Psoas muscle (tissue), 8 donors: ENCODE results near the gene EEPD1. TPM values are rescaled to one million over a fixed set of nuclear protein-coding genes. Genes with fewer than 3 reads are reported as not detected.

Experiments used
- ATAC-seq, 4 donors: fragments of 200-7000 bp; cut with Tn5 transposase; one replicate each; pipeline ENCODE4 v1.9.1; 2020; ENCODE audit warnings: moderate library complexity in 3 of 4, mild to moderate bottlenecking in 2 of 4
- DNase-seq, 2 donors: peaks; one replicate each; pipeline ENCODE4 v3.0.0-alpha.2; 2020
- H3K27ac ChIP-seq: fragments of 200-600 bp; one replicate; pipeline ENCODE4 v1.8.0; 2022
- H3K27me3 ChIP-seq, 3 donors: fragments of 200-600 bp in 1 of 3; one replicate each; pipeline versions ENCODE4 v1.6.1 to v1.8.0; 2013 to 2022; ENCODE audit warnings: low read length in 2 of 3, mild to moderate bottlenecking in 2 of 3, moderate library complexity in 1 of 3; ENCODE audit not compliant: insufficient read depth in 3 of 3
- H3K36me3 ChIP-seq, 2 donors: fragments of 200-600 bp in 1 of 2; one replicate each; pipeline versions ENCODE4 v1.6.1 to v1.8.0; 2013 to 2022; ENCODE audit warnings: low read depth in 1 of 2, mild to moderate bottlenecking in 1 of 2, moderate library complexity in 1 of 2; ENCODE audit not compliant: insufficient read depth in 1 of 2
- H3K4me1 ChIP-seq: fragments of 200-600 bp; one replicate; pipeline ENCODE4 v1.8.0; 2022
- H3K4me3 ChIP-seq: fragments of 200-600 bp; one replicate; pipeline ENCODE4 v1.8.0; 2022; ENCODE audit warnings: mild to moderate bottlenecking
- H3K9me3 ChIP-seq: fragments of 200-600 bp; one replicate; pipeline ENCODE4 v1.8.0; 2022
- CTCF ChIP-seq: fragments of 200-600 bp; IDR thresholded peaks from one replicate; pipeline ENCODE4 v1.8.0; 2022; ENCODE audit warnings: antibody characterized with exemption
- WGBS, 3 donors: extraction: QIAGEN DNeasy Blood & Tissue Kit; methylation state at CpG; one replicate each; pipeline versions ENCODE4 v1.1.6 to v1.1.7; 2013; 5-methylcytosine and 5-hydroxymethylcytosine counted together
- intact Hi-C, 2 donors: fragments of 100-400 bp; cut with DNase I; formaldehyde crosslinking; loops; one replicate each; pipeline versions ENCODE4 v1.11.0 to v1.14.2; 2022
- polyA plus RNA-seq, 3 donors: library from polyadenylated mRNA; stranded (reverse); fragments of 200-250 nt; gene quantifications; one replicate each; pipeline ENCODE4 v1.2.3, GENCODE V29; 2013
- total RNA-seq, 4 donors: library from RNA; stranded (reverse); fragmentation: NEBNext Ultra II Directional in 2 of 4; extraction: Animal tissue kit (Norgen Biotek cat#: 25700) in 2 of 4; gene quantifications; one replicate each; pipeline versions ENCODE4 v1.2.1 to v1.2.4, GENCODE V29; 2021 to 2023
- donor health status: healthy with polysubstance abuse.
- donor health status: DM: no; HTN: no; CAD: no; lungs with moderate emphysema.
- donor health status: Bipolar disorder and iron deficiency.
- donor health status: healthy.
- donor health status: DM: yes; HTN: yes; CAD: no.
- donor health status: DM: no; HTN: no; CAD: no.
- donor health status: DM: no; HTN: no; CAD: no.
- donor health status: DM: yes; HTN: yes; CAD: no.

EEPD1 gene
- total and polyA plus RNA-seq, 7 donors = 7.3 to 61.2 (median 45.5) TPM

GRCh38 chr7:36141351-36141750 is 11.7 kb upstream of the EEPD1 start:
- H3K4me1 ChIP-seq = no peaks in the 10 kb centered on the region
- no peaks in the 10 kb centered on the region for H3K27me3 ChIP-seq
- ATAC-seq (no peak), DNase-seq (no peak)
- intact Hi-C loops = no loop called here
- 79 to 91% (median 87%) methylated on average over 1 of the region's 1 CpG for WGBS, 3 donors
- H3K27ac ChIP-seq = no peak overlapping the region
- H3K36me3 ChIP-seq = no peaks in the 10 kb centered on the region
- no peak overlapping the region for H3K4me3 ChIP-seq
- no peak for TF ChIP-seq CTCF
- no peaks in the 10 kb centered on the region for H3K9me3 ChIP-seq

GRCh38 chr7:36141850-36142249 is 11.2 kb upstream of the EEPD1 start:
- no peak for TF ChIP-seq CTCF
- intact Hi-C loops = no loop called here
- Histone ChIP-seq H3K9me3 (no peaks in the 10 kb centered on the region), H3K4me1 (no peaks in the 10 kb centered on the region), H3K27me3 (no peaks in the 10 kb centered on the region), H3K27ac (no peak overlapping the region), H3K4me3 (no peak overlapping the region), H3K36me3 (no peaks in the 10 kb centered on the region)
- DNase-seq = no peak
- no peak for ATAC-seq

GRCh38 chr7:36144189-36144588 is 8.9 kb upstream of the EEPD1 start:
- no peak for ATAC-seq
- intact Hi-C loops = no loop called here
- no peaks in the 10 kb centered on the region for H3K36me3 ChIP-seq
- TF ChIP-seq CTCF = no peak
- H3K4me3 ChIP-seq = no peak overlapping the region
- no peaks in the 10 kb centered on the region for H3K4me1 ChIP-seq
- no peaks in the 10 kb centered on the region for H3K27me3 ChIP-seq
- DNase-seq = no peak
- H3K27ac ChIP-seq = no peak overlapping the region
- H3K9me3 ChIP-seq = no peaks in the 10 kb centered on the region

- Histone ChIP-seq H3K27ac (no peak overlapping the region), H3K27me3 (no peaks in the 10 kb centered on the region), H3K36me3 (no peaks in the 10 kb centered on the region), H3K4me3 (no peak overlapping the region), H3K4me1 (no peaks in the 10 kb centered on the region), H3K9me3 (no peaks in the 10 kb centered on the region)
- DNase-seq (no peak), ATAC-seq (peak in 3 of 4 donors; percentile 72 to 87 (median 85))
- intact Hi-C loops = no loop called here
- no peak for TF ChIP-seq CTCF
- WGBS, 3 donors = 26 to 67% (median 30%) methylated on average over 1 of the region's 1 CpG
These were observed 7.4 kb upstream of the EEPD1 start for GRCh38 chr7:36145686-36146085.

- WGBS, 3 donors = 91 to 92% (median 92%) methylated on average over 4 of the region's 4 CpGs
These were observed 5.7 kb upstream of the EEPD1 start for GRCh38 chr7:36147361-36147760.

More at GRCh38 chr7:36147361-36147760, 5.7 kb upstream of the EEPD1 start:
- intact Hi-C loops = no loop called here
- no peak for TF ChIP-seq CTCF
- Histone ChIP-seq H3K4me3 (no peak overlapping the region), H3K4me1 (no peaks in the 10 kb centered on the region), H3K27me3 (no peaks in the 10 kb centered on the region), H3K27ac (no peak overlapping the region), H3K36me3 (no peaks in the 10 kb centered on the region), H3K9me3 (no peaks in the 10 kb centered on the region)
- DNase-seq (no peak), ATAC-seq (no peak)
